Breast epithelium (tissue), 4 donors: Measurements from ENCODE around the gene NSMCE1. TPM values are rescaled to one million over a fixed set of nuclear protein-coding genes. Genes with fewer than 3 reads are reported as not detected.

Source experiments
- DNase-seq, 2 donors: peaks; one replicate each; pipeline ENCODE4 v3.0.0-alpha.2; 2019; ENCODE audit warnings: low spot score in 2 of 2
- H3K27ac ChIP-seq, 2 donors: fragments of 200-600 bp; sonication (generic) in 1 of 2; one replicate each; pipeline ENCODE4 v1.5.1; 2016 to 2019; ENCODE audit warnings: mild to moderate bottlenecking in 1 of 2
- H3K27me3 ChIP-seq, 2 donors: fragments of 200-600 bp; sonication (generic) in 1 of 2; one replicate each; pipeline versions ENCODE4 v1.5.1 to v1.6.0; 2017 to 2019; ENCODE audit warnings: control low read depth in 1 of 2, mild to moderate bottlenecking in 1 of 2
- H3K36me3 ChIP-seq: fragments of 200-600 bp; one replicate; pipeline ENCODE4 v1.5.1; 2019
- H3K4me1 ChIP-seq, 2 donors: fragments of 200-600 bp; sonication (generic); one replicate each; pipeline ENCODE4 v1.5.1; 2016 to 2019; ENCODE audit warnings: control low read depth in 1 of 2
- H3K4me3 ChIP-seq, 3 donors: fragments of 200-600 bp; sonication (generic); 1 replicate in 2 of 3; 2 replicates in 1 of 3; pipeline ENCODE4 v1.5.1; 2016 to 2019; ENCODE audit warnings: mild to moderate bottlenecking in 3 of 3, moderate library complexity in 2 of 3
- H3K9me3 ChIP-seq, 2 donors: fragments of 200-600 bp; sonication (generic) in 1 of 2; one replicate each; pipeline ENCODE4 v1.5.1; 2016 to 2019; ENCODE audit warnings: control low read depth in 1 of 2
- CTCF ChIP-seq, 3 donors: fragments of 450-650 bp; IDR thresholded peaks; one replicate each; pipeline ENCODE4 v1.5.1; 2016 to 2017; ENCODE audit warnings: antibody characterized with exemption in 3 of 3, mild to moderate bottlenecking in 3 of 3, moderate library complexity in 3 of 3
- POLR2A ChIP-seq: fragments of 450-650 bp; IDR thresholded peaks from one replicate; pipeline ENCODE4 v1.6.1; 2016; ENCODE audit warnings: antibody characterized with exemption, mild to moderate bottlenecking, moderate library complexity
- POLR2AphosphoS5 ChIP-seq, 3 donors: sonication (generic); formaldehyde crosslinking; IDR thresholded peaks; one replicate each; pipeline ENCODE4 v1.6.1; 2017; ENCODE audit warnings: antibody characterized with exemption in 3 of 3
- intact Hi-C: fragments of 100-400 bp; cut with DNase I; formaldehyde crosslinking; loops from one replicate; pipeline ENCODE4 v1.15.1; 2023; ENCODE audit warnings: low total_unique reads
- total RNA-seq, 3 donors: library from RNA; depleted of rRNA; stranded (reverse); fragments of >200 nt; gene quantifications; one replicate each; pipeline ENCODE4 v1.1.0, GENCODE V29; 2016

NSMCE1 gene
- total RNA-seq, 3 donors from 2014 or later: 32.4 to 54.6 (median 51.8) TPM

GRCh38 chr16:27246439-27246838, 22.1 kb downstream of the NSMCE1 start:
- intact Hi-C loops: no loop called here
- H3K27me3 ChIP-seq: no peaks in the 10 kb centered on the region
- H3K9me3 ChIP-seq: no peaks in the 10 kb centered on the region
- no peaks in the 10 kb centered on the region for H3K4me1 ChIP-seq
- no peak overlapping the region for H3K4me3 ChIP-seq
- TF ChIP-seq POLR2A (no peak), CTCF (IDR thresholded peaks at IDR 0.05) (no peak), POLR2AphosphoS5 (IDR thresholded peaks at IDR 0.05) (no peak)
- DNase-seq: peak in 1 of 2 donors; percentile 15
- no peak overlapping the region for H3K27ac ChIP-seq
- no peaks in the 10 kb centered on the region for H3K36me3 ChIP-seq

- DNase-seq: peak in 1 of 2 donors; percentile 15
- TF ChIP-seq POLR2A (no peak), POLR2AphosphoS5 (IDR thresholded peaks at IDR 0.05) (peak; percentile 30 to 71 (median 56)), CTCF (IDR thresholded peaks at IDR 0.05) (no peak)
- intact Hi-C loops: no loop called here
- Histone ChIP-seq H3K27ac (peak overlapping the region; percentile 62 to 65), H3K4me3 (no peak overlapping the region), H3K36me3 (no peaks in the 10 kb centered on the region), H3K9me3 (no peaks in the 10 kb centered on the region), H3K4me1 (no peaks in the 10 kb centered on the region), H3K27me3 (no peaks in the 10 kb centered on the region)
Measured at GRCh38 chr16:27245276-27246172, 23.0 kb downstream of the NSMCE1 start.

GRCh38 chr16:27244363-27244755, 24.2 kb downstream of the NSMCE1 start:
- H3K27me3 ChIP-seq: no peaks in the 10 kb centered on the region
- DNase-seq: no peak
- TF ChIP-seq CTCF (IDR thresholded peaks at IDR 0.05) (no peak), POLR2AphosphoS5 (IDR thresholded peaks at IDR 0.05) (no peak), POLR2A (no peak)
- H3K27ac ChIP-seq: peak overlapping the region; percentile 62 to 65
- no peaks in the 10 kb centered on the region for H3K36me3 ChIP-seq
- H3K4me3 ChIP-seq: no peak overlapping the region
- H3K4me1 ChIP-seq: no peaks in the 10 kb centered on the region
- intact Hi-C loops: no loop called here
- H3K9me3 ChIP-seq: no peaks in the 10 kb centered on the region

- H3K4me3 ChIP-seq: no peak overlapping the region
- no peaks in the 10 kb centered on the region for H3K36me3 ChIP-seq
- no peaks in the 10 kb centered on the region for H3K4me1 ChIP-seq
- no peaks in the 10 kb centered on the region for H3K27me3 ChIP-seq
- peak overlapping the region; percentile 62 to 65 for H3K27ac ChIP-seq
- no peaks in the 10 kb centered on the region for H3K9me3 ChIP-seq
- no peak for TF ChIP-seq CTCF (IDR thresholded peaks at IDR 0.05)
- TF ChIP-seq POLR2A: no peak
- TF ChIP-seq POLR2AphosphoS5 (IDR thresholded peaks at IDR 0.05): no peak
- intact Hi-C loops: no loop called here
- DNase-seq: no peak
Measured at GRCh38 chr16:27243725-27244362, 24.7 kb downstream of the NSMCE1 start.
